Right lobe of liver (tissue), 6 donors: ENCODE results near the gene GRIP1. TPM values are rescaled to one million over a fixed set of nuclear protein-coding genes. Genes with fewer than 3 reads are reported as not detected.

Source experiments
- ATAC-seq, 4 donors: fragments of 200-7000 bp; cut with Tn5 transposase; one replicate each; pipeline ENCODE4 v1.9.1; 2020; ENCODE audit warnings: mild to moderate bottlenecking in 4 of 4, moderate library complexity in 4 of 4
- DNase-seq, 3 donors: peaks; one replicate each; pipeline ENCODE4 v3.0.0-alpha.2; 2020
- H3K27ac ChIP-seq, 3 donors: fragments of 200-600 bp; one replicate each; pipeline ENCODE4 v1.8.0; 2022
- H3K27me3 ChIP-seq, 2 donors: fragments of 200-600 bp; one replicate each; pipeline ENCODE4 v1.8.0; 2022
- H3K36me3 ChIP-seq, 4 donors: fragments of 200-600 bp; sonication (generic) in 1 of 4; one replicate each; pipeline versions ENCODE4 v1.5.1 to v1.8.0; 2017 to 2022; ENCODE audit warnings: control low read depth in 1 of 4
- H3K4me1 ChIP-seq, 4 donors: fragments of 200-600 bp; sonication (generic) in 1 of 4; one replicate each; pipeline versions ENCODE4 v1.5.1 to v1.8.0; 2017 to 2022; ENCODE audit warnings: control low read depth in 1 of 4
- H3K4me3 ChIP-seq, 3 donors: fragments of 200-600 bp; one replicate each; pipeline ENCODE4 v1.8.0; 2022
- H3K9me3 ChIP-seq, 4 donors: fragments of 200-600 bp; sonication (generic) in 1 of 4; one replicate each; pipeline versions ENCODE4 v1.5.1 to v1.8.0; 2017 to 2022; ENCODE audit warnings: control low read depth in 1 of 4
- POLR2A ChIP-seq: fragments of 450-650 bp; IDR thresholded peaks from one replicate; pipeline ENCODE4 v1.6.1; 2017; ENCODE audit warnings: antibody characterized with exemption, mild to moderate bottlenecking
- WGBS: methylation state at CpG from one replicate; pipeline ENCODE4 v1.1.6; 2018; ENCODE audit warnings: low coverage, low lambda C conversion rate; ENCODE audit not compliant: insufficient coverage; ENCODE audit errors: missing lambda C conversion rate; 5-methylcytosine and 5-hydroxymethylcytosine counted together
- intact Hi-C, 2 donors: fragments of 100-400 bp; cut with DNase I; formaldehyde crosslinking; loops; one replicate each; pipeline versions ENCODE4 v1.11.2 to v1.14.1; 2022
- total RNA-seq, 6 experiments: library from RNA; depleted of rRNA in 2 of 6; stranded (reverse); fragments of >200 nt in 2 of 6; fragmentation: NEBNext Ultra II Directional in 3 of 6; extraction: Animal tissue kit (Norgen Biotek cat#: 25700) in 3 of 6; gene quantifications; one replicate each; pipeline versions ENCODE4 v1.1.0 to v1.2.4, GENCODE V29; 2016 to 2023
- TF ChIP-seq, protein P1 (sequence below), 4 donors: fragments of 200-600 bp in 3 of 4; fragments of 450-650 bp in 1 of 4; IDR thresholded peaks; one replicate each; pipeline versions ENCODE4 v1.5.1 to v1.8.0; 2016 to 2022; ENCODE audit warnings: antibody characterized with exemption in 4 of 4, mild to moderate bottlenecking in 2 of 4
- donor health status: DM: no; HTN: yes; CAD: no.
- donor health status: DM: no; HTN: no; CAD: no.
- donor health status: DM: no; HTN: no; CAD: no.
- donor health status: DM: no; HTN: yes; CAD: no.
- donor health status: DM: no; HTN: yes; CAD: no.

Gene GRIP1
- total RNA-seq, 6 experiments from 2014 or later, result 0.22 to 0.78 (median 0.26) TPM; not detected in 3

DNA sequence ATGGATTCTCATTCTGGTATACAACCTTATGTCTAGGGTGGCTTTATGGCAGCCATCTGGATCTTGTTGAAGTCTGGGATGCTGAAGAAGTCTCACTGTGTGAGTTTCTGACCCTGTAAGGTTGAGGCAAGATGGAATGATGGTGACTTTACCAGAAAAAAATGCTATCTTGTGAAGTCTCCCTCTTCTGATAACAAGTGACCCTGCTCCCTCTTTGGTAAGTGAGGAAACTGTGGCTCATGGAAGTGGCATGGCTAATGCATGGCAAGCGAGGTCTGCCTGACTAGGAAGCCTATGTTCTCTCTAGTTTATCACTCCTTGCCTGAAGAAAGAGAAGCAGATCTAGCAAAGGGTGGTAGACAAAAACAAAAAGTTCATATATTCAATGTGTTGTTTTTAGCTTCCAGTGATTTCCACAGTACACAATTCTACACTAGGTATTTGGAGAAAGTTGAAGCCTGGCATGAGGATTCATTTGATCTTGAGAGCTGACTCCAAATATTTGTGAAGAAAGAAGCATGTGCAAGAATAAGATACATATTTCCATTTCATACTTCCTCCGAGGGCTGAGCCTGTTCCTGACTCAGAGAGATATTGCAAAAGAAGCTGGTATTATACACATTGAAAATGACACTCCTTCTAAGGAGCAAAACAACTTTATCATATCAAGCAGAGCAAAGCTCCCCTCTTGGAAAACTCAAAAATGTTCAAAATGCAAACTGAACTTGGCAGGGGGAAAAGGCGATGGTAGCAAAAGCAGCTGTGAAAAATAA, 313.0 kb downstream of the GRIP1 start:
- Histone ChIP-seq H3K4me3 (no peak overlapping the region), H3K27me3 (no peaks in the 10 kb centered on the region), H3K27ac (no peak overlapping the region), H3K4me1 (no peaks in the 10 kb centered on the region), H3K36me3 (no peaks in the 10 kb centered on the region), H3K9me3 (no peaks in the 10 kb centered on the region)
- ATAC-seq (no peak), DNase-seq (no peak)
- 58% methylated on average over 3 of the region's 3 CpGs for WGBS
- intact Hi-C loops, result no loop called here
- TF ChIP-seq, protein P1, sequence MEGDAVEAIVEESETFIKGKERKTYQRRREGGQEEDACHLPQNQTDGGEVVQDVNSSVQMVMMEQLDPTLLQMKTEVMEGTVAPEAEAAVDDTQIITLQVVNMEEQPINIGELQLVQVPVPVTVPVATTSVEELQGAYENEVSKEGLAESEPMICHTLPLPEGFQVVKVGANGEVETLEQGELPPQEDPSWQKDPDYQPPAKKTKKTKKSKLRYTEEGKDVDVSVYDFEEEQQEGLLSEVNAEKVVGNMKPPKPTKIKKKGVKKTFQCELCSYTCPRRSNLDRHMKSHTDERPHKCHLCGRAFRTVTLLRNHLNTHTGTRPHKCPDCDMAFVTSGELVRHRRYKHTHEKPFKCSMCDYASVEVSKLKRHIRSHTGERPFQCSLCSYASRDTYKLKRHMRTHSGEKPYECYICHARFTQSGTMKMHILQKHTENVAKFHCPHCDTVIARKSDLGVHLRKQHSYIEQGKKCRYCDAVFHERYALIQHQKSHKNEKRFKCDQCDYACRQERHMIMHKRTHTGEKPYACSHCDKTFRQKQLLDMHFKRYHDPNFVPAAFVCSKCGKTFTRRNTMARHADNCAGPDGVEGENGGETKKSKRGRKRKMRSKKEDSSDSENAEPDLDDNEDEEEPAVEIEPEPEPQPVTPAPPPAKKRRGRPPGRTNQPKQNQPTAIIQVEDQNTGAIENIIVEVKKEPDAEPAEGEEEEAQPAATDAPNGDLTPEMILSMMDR (IDR thresholded peaks at IDR 0.05), result no peak
- no peak for TF ChIP-seq POLR2A

DNA sequence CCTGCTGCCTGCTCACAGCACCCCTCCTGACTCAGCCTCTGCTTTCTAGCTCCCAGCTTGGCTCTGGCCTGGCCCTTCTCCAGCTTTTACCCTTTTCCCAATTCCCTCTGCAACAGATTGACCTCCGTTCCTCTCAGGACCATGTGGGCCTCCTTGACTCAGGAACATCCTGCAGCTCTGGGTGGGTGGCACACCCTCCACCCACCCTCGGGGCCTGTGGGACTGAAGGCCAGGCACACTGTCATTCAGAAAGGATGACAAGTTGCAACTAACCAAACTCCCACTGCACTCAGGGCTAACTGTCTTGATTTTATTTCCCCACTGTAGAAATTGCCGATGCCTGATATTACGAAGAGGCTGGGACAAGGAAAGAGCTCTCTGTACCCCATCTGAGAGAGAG, 317.2 kb downstream of the GRIP1 start:
- 83% methylated on average over 2 of the region's 4 CpGs for WGBS
- Histone ChIP-seq H3K4me3 (no peak overlapping the region), H3K27me3 (no peaks in the 10 kb centered on the region), H3K36me3 (no peaks in the 10 kb centered on the region), H3K4me1 (no peaks in the 10 kb centered on the region), H3K27ac (no peak overlapping the region), H3K9me3 (no peaks in the 10 kb centered on the region)
- ATAC-seq (no peak), DNase-seq (no peak)
- intact Hi-C loops, result no loop called here
- no peak for TF ChIP-seq POLR2A
- TF ChIP-seq, protein P1 (IDR thresholded peaks at IDR 0.05), result no peak

DNA sequence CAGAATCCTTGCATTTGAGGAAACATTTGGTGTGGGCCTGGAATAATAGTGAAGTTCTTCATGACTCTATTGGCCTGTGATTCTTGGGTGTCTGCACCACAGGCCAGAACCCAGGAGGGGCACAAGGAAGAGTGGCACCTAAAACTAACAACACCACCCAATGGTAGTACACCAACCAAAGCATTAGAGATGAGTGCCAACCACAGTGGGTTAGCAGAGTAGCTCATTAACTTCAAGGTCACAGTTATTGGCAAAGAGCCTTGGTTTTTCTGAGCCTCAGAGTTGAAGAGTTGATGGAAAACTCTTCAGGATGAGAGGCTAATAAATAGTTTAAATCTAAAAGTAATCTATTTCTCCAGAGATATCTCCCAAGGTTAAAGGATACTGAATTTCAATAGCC, 319.6 kb downstream of the GRIP1 start:
- TF ChIP-seq, protein P1 (IDR thresholded peaks at IDR 0.05), result no peak
- TF ChIP-seq POLR2A, result no peak
- DNase-seq (no peak), ATAC-seq (no peak)
- Histone ChIP-seq H3K4me3 (no peak overlapping the region), H3K4me1 (no peaks in the 10 kb centered on the region), H3K9me3 (no peaks in the 10 kb centered on the region), H3K36me3 (no peaks in the 10 kb centered on the region), H3K27me3 (no peaks in the 10 kb centered on the region), H3K27ac (no peak overlapping the region)
- intact Hi-C loops, result no loop called here

DNA sequence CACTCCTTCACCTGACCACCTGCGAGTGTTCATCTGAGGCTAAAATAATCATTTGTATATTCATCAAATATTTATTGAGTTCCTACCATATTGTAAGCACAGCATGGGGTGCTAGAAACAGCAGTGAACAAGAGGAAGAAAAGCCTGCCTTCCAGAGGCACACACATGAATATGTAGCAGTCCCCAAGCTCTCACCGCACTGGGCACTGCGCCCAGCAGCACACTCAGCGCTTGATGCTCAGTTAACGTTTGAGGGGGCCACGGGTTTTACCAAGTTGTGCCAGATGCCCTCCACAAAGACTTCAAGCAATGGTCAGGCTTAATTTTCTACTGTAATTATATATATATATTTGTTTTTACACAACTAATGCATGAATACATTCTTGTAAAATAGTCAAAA, 324.6 kb downstream of the GRIP1 start:
- DNase-seq, result no peak
- Histone ChIP-seq H3K36me3 (no peaks in the 10 kb centered on the region), H3K4me1 (no peaks in the 10 kb centered on the region), H3K9me3 (no peaks in the 10 kb centered on the region), H3K4me3 (no peak overlapping the region), H3K27ac (no peak overlapping the region), H3K27me3 (no peaks in the 10 kb centered on the region)
- TF ChIP-seq, protein P1 (IDR thresholded peaks at IDR 0.05), result no peak
- no peak for TF ChIP-seq POLR2A
- ATAC-seq, result no peak
- 73% methylated on average over 5 of the region's 6 CpGs for WGBS
- intact Hi-C loops, result no loop called here
